HepG2 (cell line): ENCODE results near the gene HACD1. TPM values are rescaled to one million over a fixed set of nuclear protein-coding genes. Genes with fewer than 3 reads are reported as not detected.

Source experiments
- ADNP ChIP-seq: sonication (generic); formaldehyde crosslinking; IDR thresholded peaks from 2 replicates; pipeline ENCODE4 v1.4.0; 2020; ENCODE audit warnings: missing genetic modification reagents
- HNRNPH1 ChIP-seq: fragments of 200-400 bp; formaldehyde crosslinking; optimal IDR thresholded peaks from 2 replicates; pipeline ENCODE3; 2017; ENCODE audit warnings: mild to moderate bottlenecking, low read depth, low read length
- HNRNPLL ChIP-seq: fragments of 200-400 bp; formaldehyde crosslinking; IDR thresholded peaks from 2 replicates; pipeline ENCODE4 v1.6.1; 2017; ENCODE audit warnings: mild to moderate bottlenecking, low read depth, low read length; ENCODE audit not compliant: poor library complexity, severe bottlenecking
- IKZF5 ChIP-seq: IDR thresholded peaks from 2 replicates; pipeline ENCODE4 v1.6.1; 2018; ENCODE audit warnings: missing genetic modification reagents, mild to moderate bottlenecking, missing compliant biosample characterization
- KMT2A ChIP-seq: sonication (generic); formaldehyde crosslinking; IDR thresholded peaks from 2 replicates; pipeline ENCODE4 v1.4.0; 2020; ENCODE audit warnings: missing genetic modification reagents
- MATR3 ChIP-seq: sonication (generic); formaldehyde crosslinking; IDR thresholded peaks from 2 replicates; pipeline ENCODE4 v1.4.0; 2020; ENCODE audit warnings: missing genetic modification reagents
- MEIS2 ChIP-seq: sonication (generic); formaldehyde crosslinking; IDR thresholded peaks from 2 replicates; pipeline ENCODE4 v1.9.0; 2021; ENCODE audit warnings: mild to moderate bottlenecking, missing genetic modification reagents
- MTF1 ChIP-seq: sonication (generic); formaldehyde crosslinking; IDR thresholded peaks from 2 replicates; pipeline ENCODE4 v1.5.0; 2020; ENCODE audit warnings: missing genetic modification reagents
- NCOA1 ChIP-seq: sonication (generic); formaldehyde crosslinking; IDR thresholded peaks from 2 replicates; pipeline ENCODE4 v1.9.0; 2021; ENCODE audit warnings: missing genetic modification reagents
- PHF20 ChIP-seq: sonication (generic); formaldehyde crosslinking; IDR thresholded peaks from 2 replicates; pipeline ENCODE4 v1.5.0; 2020; ENCODE audit warnings: mild to moderate bottlenecking, missing genetic modification reagents
- RXRA ChIP-seq: sonication (generic); formaldehyde crosslinking; IDR thresholded peaks from 2 replicates; pipeline ENCODE4 v1.5.1; 2020; ENCODE audit warnings: missing genetic modification reagents
- SIN3A ChIP-seq: IDR thresholded peaks from 2 replicates; pipeline ENCODE4 v1.6.1; 2011; ENCODE audit warnings: low read depth, mild to moderate bottlenecking, control low read depth, low read length, borderline replicate concordance
- SIX4 ChIP-seq: sonication (generic); formaldehyde crosslinking; IDR thresholded peaks from 2 replicates; pipeline ENCODE4 v1.4.0; 2020; ENCODE audit warnings: missing genetic modification reagents
- SNAPC2 ChIP-seq: sonication (generic); formaldehyde crosslinking; IDR thresholded peaks from 2 replicates; pipeline ENCODE4 v1.8.1; 2022; ENCODE audit warnings: mild to moderate bottlenecking, missing genetic modification reagents
- SP140L ChIP-seq: sonication (generic); formaldehyde crosslinking; IDR thresholded peaks from 2 replicates; pipeline ENCODE4 v1.4.0; 2020; ENCODE audit warnings: missing genetic modification reagents, borderline replicate concordance
- SRSF1 ChIP-seq: fragments of 200-400 bp; formaldehyde crosslinking; optimal IDR thresholded peaks from 2 replicates; pipeline ENCODE3; 2017; ENCODE audit warnings: mild to moderate bottlenecking, low read depth, low read length, moderate library complexity
- STAT6 ChIP-seq: sonication (generic); formaldehyde crosslinking; IDR thresholded peaks from 2 replicates; pipeline ENCODE4 v1.4.0; 2020; ENCODE audit warnings: missing genetic modification reagents, mild to moderate bottlenecking, borderline replicate concordance
- TCF12 ChIP-seq, 2 experiments: fragments of 450-650 bp in 1 of 2; sonication (generic) in 1 of 2; formaldehyde crosslinking in 1 of 2; IDR thresholded peaks; 2 replicates each; pipeline versions ENCODE4 v1.6.1 to v1.8.0; 2017 to 2022; ENCODE audit warnings: antibody characterized with exemption in 1 of 2, mild to moderate bottlenecking in 1 of 2, missing genetic modification reagents in 1 of 2, moderate library complexity in 1 of 2
- ZFP37 ChIP-seq: sonication (generic); formaldehyde crosslinking; IDR thresholded peaks from 2 replicates; pipeline ENCODE4 v1.4.0; 2020; ENCODE audit warnings: missing genetic modification reagents, borderline replicate concordance
- ZNF335 ChIP-seq: sonication (generic); formaldehyde crosslinking; IDR thresholded peaks from 2 replicates; pipeline ENCODE4 v1.4.0; 2020; ENCODE audit warnings: missing genetic modification reagents
- ZNF83 ChIP-seq: sonication (generic); formaldehyde crosslinking; IDR thresholded peaks from 2 replicates; pipeline ENCODE4 v1.4.0; 2020; ENCODE audit warnings: missing genetic modification reagents, mild to moderate bottlenecking, borderline replicate concordance
- polyA plus RNA-seq, 8 experiments: library from polyadenylated mRNA; depleted of rRNA in 3 of 8; stranded (reverse) in 7 of 8; unstranded in 1 of 8; fragments of >200 nt; fragmentation: Illumina TruSeq in 4 of 8; extraction: Trizol in 4 of 8; gene quantifications; 2 replicates each; pipeline versions ENCODE4 v1.2.1 to v1.2.3, GENCODE V29; 2011 to 2016; ENCODE audit warnings: low read depth in 4 of 8, missing spikeins in 1 of 8, mixed read lengths in 1 of 8; ENCODE audit not compliant: insufficient read depth in 1 of 8
- total RNA-seq, 5 experiments: library from RNA; depleted of rRNA; stranded (reverse); fragments of >200 nt; fragmentation: Illumina TruSeq; extraction: Trizol; gene quantifications; 2 replicates each; pipeline ENCODE4 v1.2.3, GENCODE V29; 2016; ENCODE audit warnings: low read depth in 1 of 5
- TF ChIP-seq, protein P1 (sequence below): sonication (generic); formaldehyde crosslinking; conservative IDR thresholded peaks from 2 replicates; pipeline ENCODE4 v1.8.0; 2022; ENCODE audit warnings: low read depth, missing genetic modification reagents

The HACD1 gene
- total and polyA plus RNA-seq, 2 of the 13 experiments (the other 11 are each of a cell fraction or from before 2014, with no cell fraction given): 43.4 to 47.6 TPM

- no peak for TF ChIP-seq SP140L (CRISPR knock-in tag)
- no peak for TF ChIP-seq SRSF1
- TF ChIP-seq HNRNPLL: peak; percentile 78
- no peak for TF ChIP-seq HNRNPH1
- TF ChIP-seq, protein P1, sequence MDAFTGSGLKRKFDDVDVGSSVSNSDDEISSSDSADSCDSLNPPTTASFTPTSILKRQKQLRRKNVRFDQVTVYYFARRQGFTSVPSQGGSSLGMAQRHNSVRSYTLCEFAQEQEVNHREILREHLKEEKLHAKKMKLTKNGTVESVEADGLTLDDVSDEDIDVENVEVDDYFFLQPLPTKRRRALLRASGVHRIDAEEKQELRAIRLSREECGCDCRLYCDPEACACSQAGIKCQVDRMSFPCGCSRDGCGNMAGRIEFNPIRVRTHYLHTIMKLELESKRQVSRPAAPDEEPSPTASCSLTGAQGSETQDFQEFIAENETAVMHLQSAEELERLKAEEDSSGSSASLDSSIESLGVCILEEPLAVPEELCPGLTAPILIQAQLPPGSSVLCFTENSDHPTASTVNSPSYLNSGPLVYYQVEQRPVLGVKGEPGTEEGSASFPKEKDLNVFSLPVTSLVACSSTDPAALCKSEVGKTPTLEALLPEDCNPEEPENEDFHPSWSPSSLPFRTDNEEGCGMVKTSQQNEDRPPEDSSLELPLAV (CRISPR knock-in tag): no peak
- TF ChIP-seq STAT6: no peak
- TF ChIP-seq SIN3A: no peak
- no peak for TF ChIP-seq IKZF5 (CRISPR knock-in tag)
- TF ChIP-seq MTF1: no peak
- TF ChIP-seq ZNF335: peak; percentile 56; the same call in 1 of the 2 replicates
- no peak for TF ChIP-seq NCOA1 (CRISPR knock-in tag)
- TF ChIP-seq SIX4 (CRISPR knock-in tag): no peak
- peak; percentile 55; the same call in 1 of the 2 replicates for TF ChIP-seq KMT2A
- TF ChIP-seq TCF12 (IDR thresholded peaks at IDR 0.05): no peak
- TF ChIP-seq TCF12 (CRISPR knock-in tag; IDR thresholded peaks at IDR 0.05): no peak
- TF ChIP-seq MEIS2 (CRISPR knock-in tag): no peak
- TF ChIP-seq SNAPC2 (CRISPR knock-in tag): no peak
- peak; percentile 62; the same call in 1 of the 2 replicates for TF ChIP-seq RXRA (CRISPR knock-in tag)
- TF ChIP-seq PHF20 (CRISPR knock-in tag): no peak
- TF ChIP-seq ZFP37 (CRISPR knock-in tag): no peak
- TF ChIP-seq ZNF83 (CRISPR knock-in tag): no peak
- no peak for TF ChIP-seq ADNP (CRISPR knock-in tag)
- no peak for TF ChIP-seq MATR3 (CRISPR knock-in tag)
Measured at GRCh38 chr10:17616403-17617030, 657 bp downstream of the HACD1 start (continued).
